Naive thymus-derived CD4-positive, alpha-beta T cell (primary cell): ENCODE results near the gene PKLR. TPM values are rescaled to one million over a fixed set of nuclear protein-coding genes. Genes with fewer than 3 reads are reported as not detected.
A peak's percentile ranks its signal among the peaks of the same experiment; 100 is the strongest.

Experiments
- ATAC-seq: fragments of 150-1000 bp; cut with Tn5 transposase; 2 replicates; pipeline ENCODE4 v1.10.0; 2021; ENCODE audit warnings: mild to moderate bottlenecking, moderate library complexity
- CTCF ChIA-PET: fragments of 350-600 bp; sonication (Branson Sonifier 250); formaldehyde crosslinking; loops from one replicate; lab custom pipeline; 2021; ENCODE audit warnings: antibody characterized with exemption; lab: Charles Lee
- POLR2A ChIA-PET: fragments of 350-600 bp; sonication (Branson Sonifier 250); formaldehyde crosslinking; loops from one replicate; lab custom pipeline; 2021; ENCODE audit warnings: antibody characterized with exemption, inconsistent platforms; lab: Charles Lee
- DNase-seq, 9 donors: peaks; one replicate each; pipeline versions ENCODE4 v3.0.0 to v3.0.0-alpha.2; 2020 to 2022; ENCODE audit warnings: mixed read lengths in 1 of 9
- H3K27ac ChIP-seq: one replicate; pipeline ENCODE4 v1.7.0; 2013; ENCODE audit warnings: mild to moderate bottlenecking, low read depth, low read length, moderate library complexity
- H3K27me3 ChIP-seq, 2 donors: one replicate each; pipeline ENCODE4 v1.7.0; 2013; ENCODE audit warnings: low read length in 2 of 2, mild to moderate bottlenecking in 2 of 2, moderate library complexity in 2 of 2; ENCODE audit not compliant: control insufficient read depth in 2 of 2, insufficient read depth in 2 of 2
- H3K36me3 ChIP-seq, 3 experiments: 1 replicate in 2 of 3; 2 replicates in 1 of 3; pipeline ENCODE4 v1.7.0; 2013; ENCODE audit warnings: low read length in 3 of 3, mild to moderate bottlenecking in 3 of 3, moderate library complexity in 1 of 3; ENCODE audit not compliant: insufficient read depth in 3 of 3, control insufficient read depth in 2 of 3
- H3K4me1 ChIP-seq, 2 donors: one replicate each; pipeline ENCODE4 v1.7.0; 2013; ENCODE audit warnings: low read length in 2 of 2, mild to moderate bottlenecking in 2 of 2, moderate library complexity in 1 of 2; ENCODE audit not compliant: control insufficient read depth in 2 of 2, insufficient read depth in 2 of 2
- H3K4me3 ChIP-seq: 2 replicates; pipeline ENCODE4 v1.7.0; 2013; ENCODE audit warnings: mild to moderate bottlenecking, low read length
- H3K9me3 ChIP-seq, 3 experiments: 1 replicate in 2 of 3; 2 replicates in 1 of 3; pipeline ENCODE4 v1.7.0; 2013; ENCODE audit warnings: low read length in 3 of 3; ENCODE audit not compliant: control insufficient read depth in 2 of 3
- H3K27ac Mint-ChIP-seq, 9 donors: one replicate each; pipeline ENCODE4 v1.8.0; 2020 to 2022; ENCODE audit warnings: mixed read lengths in 9 of 9, mild to moderate bottlenecking in 8 of 9, moderate library complexity in 5 of 9, inconsistent platforms in 2 of 9
- H3K27me3 Mint-ChIP-seq, 5 donors: one replicate each; pipeline ENCODE4 v1.8.0; 2021 to 2022; ENCODE audit warnings: mixed read lengths in 5 of 5, mild to moderate bottlenecking in 1 of 5
- H3K36me3 Mint-ChIP-seq, 5 donors: one replicate each; pipeline ENCODE4 v1.8.0; 2020 to 2022; ENCODE audit warnings: mixed read lengths in 5 of 5, mild to moderate bottlenecking in 3 of 5, inconsistent platforms in 1 of 5
- H3K4me1 Mint-ChIP-seq, 7 donors: one replicate each; pipeline ENCODE4 v1.8.0; 2020 to 2022; ENCODE audit warnings: mixed read lengths in 7 of 7, mild to moderate bottlenecking in 3 of 7, inconsistent platforms in 1 of 7
- H3K4me3 Mint-ChIP-seq, 10 donors: one replicate each; pipeline ENCODE4 v1.8.0; 2020 to 2022; ENCODE audit warnings: mild to moderate bottlenecking in 10 of 10, mixed read lengths in 10 of 10, moderate library complexity in 6 of 10, inconsistent platforms in 2 of 10
- H3K9me3 Mint-ChIP-seq, 11 donors: one replicate each; pipeline ENCODE4 v1.8.0; 2020 to 2022; ENCODE audit warnings: mixed read lengths in 11 of 11, mild to moderate bottlenecking in 4 of 11, inconsistent platforms in 1 of 11, moderate library complexity in 1 of 11
- intact Hi-C, 2 donors: fragments of 100-400 bp; cut with micrococcal nuclease; formaldehyde crosslinking; loops; one replicate each; pipeline ENCODE4 v1.15.1; 2023
- polyA plus RNA-seq, 2 donors: library from polyadenylated mRNA; unstranded; fragments of 300-500 nt; fragmentation: Illumina TruSeq; gene quantifications; one replicate each; pipeline ENCODE4 v1.2.3, GENCODE V29; 2021
- total RNA-seq, 6 experiments: library from RNA in 5 of 6; stranded (reverse) in 5 of 6; gene quantifications; 1 replicate in 5 of 6; 2 replicates in 1 of 6; pipeline ENCODE4 v1.2.3 and lab custom pipeline; 2021 to 2026

Gene PKLR
- total and polyA plus RNA-seq, 7 experiments from 2014 or later, result 0.06 TPM; not detected in 6

- intact Hi-C loops, result loop anchor here (5.0 to 10.0 kb wide), 9 partner anchors 129 to 731 kb away; partner anchors contain the start of genes RIT1 (in 2 of the 2), ASH1L (in 1 of the 2), CKS1B (in 1 of the 2) and KRTCAP2 (in 1 of the 2)
- H3K27me3 ChIP-seq, result no peaks in the 10 kb centered on the region
- ATAC-seq (peak; percentile 54), DNase-seq (peak; percentile 54 to 80 (median 72))
- no peaks in the 10 kb centered on the region for H3K27me3 Mint-ChIP-seq
- POLR2A ChIA-PET, result interaction anchor here (0.5 to 1.2 kb wide), 8 partner anchors 13 to 122 kb away, joined by 3 to 4 read pairs (median 3); partner anchors contain the start of genes FDPS and SCAMP3
- peak within 1 kb of the TSS in 8 of 9 donors; percentile 14 to 62 (median 52) for H3K27ac Mint-ChIP-seq
- peak within 1 kb of the TSS; percentile 51 for H3K4me3 ChIP-seq
- H3K9me3 Mint-ChIP-seq, result no peaks in the 10 kb centered on the region
- CTCF ChIA-PET, result interaction anchor here (1.0 to 9.4 kb wide), 6 partner anchors 8 to 71 kb away, joined by 3 to 105 read pairs (median 4); partner anchors contain the start of gene FDPS
- no peaks in the 10 kb centered on the region for H3K9me3 ChIP-seq
- H3K36me3 ChIP-seq, result peaks cover 0 to 4% (median 0%) of the 10 kb centered on the region in 3 experiments
- peaks cover 21 to 40% (median 27%) of the 10 kb centered on the region in 7 donors for H3K4me1 Mint-ChIP-seq
- H3K4me3 Mint-ChIP-seq, result peak within 1 kb of the TSS; percentile 74 to 91 (median 80)
- peaks cover 0 to 12% (median 0%) of the 10 kb centered on the region in 5 donors for H3K36me3 Mint-ChIP-seq
- no peak within 1 kb of the TSS for H3K27ac ChIP-seq
- peaks cover 0 to 12% of the 10 kb centered on the region in 2 donors for H3K4me1 ChIP-seq
Observed at GRCh38 chr1:155320661-155321617, 19.7 kb upstream of the PKLR start, which contains the start of gene RUSC1. TSS of gene RUSC1 (plus strand) at chr1:155320894. CDS start at chr1:155321774, 880 bp downstream.

- no peak for DNase-seq
- Mint-ChIP-seq H3K27me3 (no peaks in the 10 kb centered on the region), H3K36me3 (peaks cover 0 to 12% (median 0%) of the 10 kb centered on the region in 5 donors), H3K27ac (peak overlapping the region in 8 of 9 donors; percentile 13 to 62 (median 46)), H3K9me3 (no peaks in the 10 kb centered on the region), H3K4me3 (peak overlapping the region; percentile 68 to 91 (median 80)), H3K4me1 (peaks cover 18 to 39% (median 23%) of the 10 kb centered on the region in 7 donors)
- peaks cover 0 to 12% of the 10 kb centered on the region in 2 donors for H3K4me1 ChIP-seq
- H3K27me3 ChIP-seq, result no peaks in the 10 kb centered on the region
- H3K27ac ChIP-seq, result no peak overlapping the region
- ChIA-PET POLR2A (interaction anchor here (0.5 to 1.2 kb wide), 7 partner anchors 42 to 123 kb away, joined by 3 to 4 read pairs (median 3); partner anchors contain the start of gene SCAMP3), CTCF (interaction anchor here (1.0 to 9.4 kb wide), 4 partner anchors 8 to 70 kb away, joined by 3 to 105 read pairs (median 7); partner anchors contain the start of gene FDPS)
- peaks cover 0 to 4% (median 0%) of the 10 kb centered on the region in 3 experiments for H3K36me3 ChIP-seq
- ATAC-seq, result no peak
- intact Hi-C loops, result loop anchor here (5.0 to 10.0 kb wide), 9 partner anchors 128 to 732 kb away; partner anchors contain the start of genes RIT1 (in 2 of the 2), ASH1L (in 1 of the 2), CKS1B (in 1 of the 2) and KRTCAP2 (in 1 of the 2)
- no peaks in the 10 kb centered on the region for H3K9me3 ChIP-seq
- peak overlapping the region; percentile 51 for H3K4me3 ChIP-seq
Observed at GRCh38 chr1:155320252-155320651, 19.0 kb upstream of the PKLR start.

DNA sequence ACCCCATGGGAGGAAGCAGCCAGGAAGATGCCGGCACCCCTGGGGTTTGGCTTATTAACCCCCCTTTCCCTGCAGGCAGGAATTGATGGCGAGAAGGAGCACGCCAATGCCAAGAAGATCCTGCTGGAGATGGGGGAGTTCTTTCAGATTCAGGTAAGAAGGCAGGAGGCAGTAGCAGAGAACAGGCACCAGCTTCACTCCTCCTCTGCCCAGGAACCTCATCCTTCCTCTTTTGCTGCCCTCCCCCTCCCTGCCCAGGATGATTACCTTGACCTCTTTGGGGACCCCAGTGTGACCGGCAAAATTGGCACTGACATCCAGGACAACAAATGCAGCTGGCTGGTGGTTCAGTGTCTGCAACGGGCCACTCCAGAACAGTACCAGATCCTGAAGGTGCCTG lies 18.3 kb upstream of the PKLR start:
- ATAC-seq, result no peak
- POLR2A ChIA-PET, result interaction anchor here (0.9 to 1.2 kb wide), 3 partner anchors 13 to 48 kb away, joined by 3 to 4 read pairs (median 3); no protein-coding TSS in a partner anchor
- peak overlapping the region in 2 of 9 donors; percentile 14 to 61 for H3K27ac Mint-ChIP-seq
- Histone ChIP-seq H3K9me3 (no peaks in the 10 kb centered on the region), H3K4me1 (peaks cover 0 to 12% of the 10 kb centered on the region in 2 donors), H3K27me3 (no peaks in the 10 kb centered on the region), H3K27ac (no peak overlapping the region), H3K4me3 (no peak overlapping the region), H3K36me3 (peaks cover 0 to 10% (median 0%) of the 10 kb centered on the region in 3 experiments)
- intact Hi-C loops, result no loop called here
- H3K4me3 Mint-ChIP-seq, result peak overlapping the region in 6 of 10 donors; percentile 25 to 86 (median 78)
- H3K9me3 Mint-ChIP-seq, result no peaks in the 10 kb centered on the region
- CTCF ChIA-PET, result interaction anchor here (9.4 kb wide), 1 partner anchor 70 kb away, joined by 105 read pairs; no protein-coding TSS in a partner anchor
- no peaks in the 10 kb centered on the region for H3K27me3 Mint-ChIP-seq
- peaks cover 0 to 14% (median 0%) of the 10 kb centered on the region in 5 donors for H3K36me3 Mint-ChIP-seq
- peaks cover 18 to 39% (median 23%) of the 10 kb centered on the region in 7 donors for H3K4me1 Mint-ChIP-seq
- no peak for DNase-seq

DNA sequence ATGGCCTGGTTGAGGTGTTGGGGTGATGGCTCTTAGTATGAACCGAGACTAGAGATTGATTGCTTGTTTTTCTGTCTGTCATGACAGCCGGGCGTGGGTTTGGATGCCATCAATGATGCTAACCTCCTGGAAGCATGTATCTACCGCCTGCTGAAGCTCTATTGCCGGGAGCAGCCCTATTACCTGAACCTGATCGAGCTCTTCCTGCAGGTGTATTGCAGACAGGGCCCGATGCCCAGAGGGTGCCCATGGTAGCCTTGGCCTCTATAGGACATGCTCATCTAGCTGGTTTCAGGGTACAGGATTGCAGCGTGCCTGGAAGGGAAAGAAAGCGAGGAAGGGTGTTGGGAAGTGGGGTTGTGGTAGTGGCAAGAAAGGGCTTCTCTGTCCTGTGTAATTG lies 16.8 kb upstream of the PKLR start:
- Mint-ChIP-seq H3K27me3 (no peaks in the 10 kb centered on the region), H3K9me3 (no peaks in the 10 kb centered on the region), H3K4me3 (no peak overlapping the region), H3K4me1 (peaks cover 18 to 44% (median 23%) of the 10 kb centered on the region in 7 donors), H3K27ac (peak overlapping the region in 1 of 9 donors; percentile 19), H3K36me3 (peaks cover 0 to 20% (median 6%) of the 10 kb centered on the region in 5 donors)
- ChIA-PET CTCF (interaction anchor here (0.7 to 9.4 kb wide), 3 partner anchors 9 to 68 kb away, joined by 3 to 105 read pairs (median 4); no protein-coding TSS in a partner anchor), POLR2A (no interaction called here)
- H3K36me3 ChIP-seq, result peaks cover 0 to 13% (median 4%) of the 10 kb centered on the region in 3 experiments
- H3K27ac ChIP-seq, result no peak overlapping the region
- H3K4me1 ChIP-seq, result peaks cover 0 to 12% of the 10 kb centered on the region in 2 donors
- H3K9me3 ChIP-seq, result no peaks in the 10 kb centered on the region
- ATAC-seq, result no peak
- no peaks in the 10 kb centered on the region for H3K27me3 ChIP-seq
- intact Hi-C loops, result no loop called here
- DNase-seq, result no peak
- no peak overlapping the region for H3K4me3 ChIP-seq

- DNase-seq (no peak), ATAC-seq (no peak)
- CTCF ChIA-PET, result interaction anchor here (9.4 kb wide), 1 partner anchor 67 kb away, joined by 105 read pairs; no protein-coding TSS in a partner anchor
- H3K4me3 ChIP-seq, result no peak overlapping the region
- POLR2A ChIA-PET, result no interaction called here
- intact Hi-C loops, result no loop called here
- peaks cover 0 to 19% (median 5%) of the 10 kb centered on the region in 3 experiments for H3K36me3 ChIP-seq
- H3K27ac ChIP-seq, result no peak overlapping the region
- Mint-ChIP-seq H3K9me3 (no peaks in the 10 kb centered on the region), H3K4me3 (no peak overlapping the region), H3K4me1 (peaks cover 18 to 43% (median 21%) of the 10 kb centered on the region in 7 donors), H3K27ac (no peak overlapping the region), H3K27me3 (no peaks in the 10 kb centered on the region), H3K36me3 (peaks cover 0 to 27% (median 7%) of the 10 kb centered on the region in 5 donors)
- no peaks in the 10 kb centered on the region for H3K9me3 ChIP-seq
- no peaks in the 10 kb centered on the region for H3K27me3 ChIP-seq
- peaks cover 0 to 8% of the 10 kb centered on the region in 2 donors for H3K4me1 ChIP-seq
Observed at GRCh38 chr1:155316922-155317321, 15.7 kb upstream of the PKLR start.

GRCh38 chr1:155313261-155313660 lies 12.0 kb upstream of the PKLR start:
- no peaks in the 10 kb centered on the region for H3K9me3 Mint-ChIP-seq
- Histone ChIP-seq H3K27ac (no peak overlapping the region), H3K4me1 (peaks cover 11 to 14% of the 10 kb centered on the region in 2 donors), H3K9me3 (no peaks in the 10 kb centered on the region), H3K27me3 (no peaks in the 10 kb centered on the region), H3K36me3 (peaks cover 0 to 19% (median 5%) of the 10 kb centered on the region in 3 experiments), H3K4me3 (no peak overlapping the region)
- H3K4me1 Mint-ChIP-seq, result peaks cover 12 to 43% (median 24%) of the 10 kb centered on the region in 7 donors
- H3K27me3 Mint-ChIP-seq, result no peaks in the 10 kb centered on the region
- ATAC-seq (no peak), DNase-seq (no peak)
- intact Hi-C loops, result no loop called here
- ChIA-PET CTCF (interaction anchor here (2.2 to 2.5 kb wide), 2 partner anchors 8 to 62 kb away, joined by 6 to 10 read pairs; partner anchors contain the start of gene RUSC1), POLR2A (no interaction called here)
- H3K27ac Mint-ChIP-seq, result peak overlapping the region in 3 of 9 donors; percentile 19 to 76 (median 21)
- peaks cover 0 to 33% (median 7%) of the 10 kb centered on the region in 5 donors for H3K36me3 Mint-ChIP-seq
- no peak overlapping the region for H3K4me3 Mint-ChIP-seq
